H9 (cell line): ENCODE results near the gene FDPS. TPM values are rescaled to one million over a fixed set of nuclear protein-coding genes. Genes with fewer than 3 reads are reported as not detected.

ENCODE experiments used
- DNase-seq: peaks from one replicate; pipeline ENCODE4 v3.0.0-alpha.2; 2017
- H2AFZ ChIP-seq: one replicate; pipeline ENCODE4 v1.6.1; 2013; ENCODE audit warnings: mild to moderate bottlenecking, low read length, control low read depth, moderate library complexity
- H2AK5ac ChIP-seq: 2 replicates; pipeline ENCODE4 v1.6.1; 2013; ENCODE audit warnings: low read length, control low read depth, mixed read lengths; ENCODE audit not compliant: insufficient read length
- H2BK120ac ChIP-seq: one replicate; pipeline ENCODE4 v1.6.1; 2013; ENCODE audit warnings: low read depth, mild to moderate bottlenecking, low read length, control low read depth, inconsistent platforms; ENCODE audit not compliant: poor library complexity, severe bottlenecking
- H2BK12ac ChIP-seq: 2 replicates; pipeline ENCODE4 v1.6.1; 2013; ENCODE audit warnings: low read length, control low read depth, mixed read lengths, low read depth; ENCODE audit not compliant: insufficient read length
- H2BK15ac ChIP-seq: 2 replicates; pipeline ENCODE4 v1.6.1; 2013; ENCODE audit warnings: low read depth, low read length, control low read depth
- H2BK20ac ChIP-seq: one replicate; pipeline ENCODE4 v1.6.1; 2013; ENCODE audit warnings: low read depth, mild to moderate bottlenecking, low read length, control low read depth, inconsistent platforms; ENCODE audit not compliant: poor library complexity, severe bottlenecking
- H2BK5ac ChIP-seq: 2 replicates; pipeline ENCODE4 v1.6.1; 2013; ENCODE audit warnings: low read length, control low read depth, mixed read lengths; ENCODE audit not compliant: insufficient read length
- H3K14ac ChIP-seq: 2 replicates; pipeline ENCODE4 v1.6.1; 2013; ENCODE audit warnings: low read length, control low read depth; ENCODE audit not compliant: insufficient read depth
- H3K18ac ChIP-seq: 2 replicates; pipeline ENCODE4 v1.6.1; 2013; ENCODE audit warnings: low read depth, mild to moderate bottlenecking, mixed read lengths, low read length, control low read depth; ENCODE audit not compliant: insufficient read length
- H3K23ac ChIP-seq: 2 replicates; pipeline ENCODE4 v1.6.1; 2013; ENCODE audit warnings: low read length, control low read depth, mixed read lengths, low read depth; ENCODE audit not compliant: insufficient read length
- H3K23me2 ChIP-seq: 2 replicates; pipeline ENCODE4 v1.6.1; 2013; ENCODE audit warnings: low read depth, mild to moderate bottlenecking, mixed read lengths, low read length, control low read depth; ENCODE audit not compliant: insufficient read length, poor library complexity, severe bottlenecking
- H3K27ac ChIP-seq: 2 replicates; pipeline ENCODE4 v1.5.1; 2013; ENCODE audit warnings: low read length, control low read depth, mixed read lengths, low read depth; ENCODE audit not compliant: insufficient read length
- H3K27me3 ChIP-seq: 2 replicates; pipeline ENCODE4 v1.6.1; 2013; ENCODE audit warnings: low read length, control low read depth, inconsistent platforms; ENCODE audit not compliant: insufficient read depth
- H3K4ac ChIP-seq: 2 replicates; pipeline ENCODE4 v1.6.1; 2013; ENCODE audit warnings: low read depth, mild to moderate bottlenecking, control low read depth, inconsistent platforms, low read length, moderate library complexity
- H3K4me1 ChIP-seq: 2 replicates; pipeline ENCODE4 v1.6.1; 2013; ENCODE audit warnings: low read length, control low read depth, inconsistent platforms; ENCODE audit not compliant: insufficient read depth
- H3K4me2 ChIP-seq: 2 replicates; pipeline ENCODE4 v1.6.1; 2013; ENCODE audit warnings: low read length, control low read depth, mixed read lengths; ENCODE audit not compliant: insufficient read length, insufficient read depth
- H3K56ac ChIP-seq: 2 replicates; pipeline ENCODE4 v1.6.1; 2013; ENCODE audit warnings: low read depth, mild to moderate bottlenecking, mixed read lengths, low read length, control low read depth; ENCODE audit not compliant: insufficient read length
- H3K79me1 ChIP-seq: 2 replicates; pipeline ENCODE4 v1.6.1; 2013; ENCODE audit warnings: low read depth, mild to moderate bottlenecking, moderate library complexity, low read length, control low read depth, inconsistent platforms; ENCODE audit not compliant: insufficient read depth, poor library complexity, severe bottlenecking
- H3K79me2 ChIP-seq: 2 replicates; pipeline ENCODE4 v1.6.1; 2013; ENCODE audit warnings: low read length, control low read depth, inconsistent platforms; ENCODE audit not compliant: insufficient read depth
- H3K9ac ChIP-seq: 2 replicates; pipeline ENCODE4 v1.6.1; 2013; ENCODE audit warnings: low read length, control low read depth, mixed read lengths; ENCODE audit not compliant: insufficient read length; ENCODE audit errors: extremely low read depth
- H3K9me3 ChIP-seq: one replicate; pipeline ENCODE4 v1.6.1; 2013; ENCODE audit warnings: low read depth, low read length, inconsistent platforms; ENCODE audit not compliant: control insufficient read depth
- H3T11ph ChIP-seq: one replicate; pipeline ENCODE4 v1.6.1; 2013; ENCODE audit warnings: mild to moderate bottlenecking, low read length, control low read depth, inconsistent platforms
- H4K20me1 ChIP-seq: one replicate; pipeline ENCODE4 v1.6.1; 2013; ENCODE audit not compliant: control insufficient read depth, insufficient read length, insufficient read depth
- H4K5ac ChIP-seq: 2 replicates; pipeline ENCODE4 v1.6.1; 2013; ENCODE audit warnings: low read depth, mild to moderate bottlenecking, mixed read lengths, low read length, control low read depth; ENCODE audit not compliant: insufficient read length
- H4K8ac ChIP-seq: replicated peaks from 2 replicates; pipeline ENCODE4 v1.6.1; 2013; ENCODE audit warnings: low read length, control low read depth, mixed read lengths, low read depth; ENCODE audit not compliant: insufficient read length
- H4K91ac ChIP-seq: 2 replicates; pipeline ENCODE4 v1.6.1; 2013; ENCODE audit warnings: low read depth, mild to moderate bottlenecking, moderate library complexity, mixed read lengths, low read length, control low read depth; ENCODE audit not compliant: insufficient read length
- H3K27ac Mint-ChIP-seq, 3 experiments: 2 replicates in 2 of 3; 3 replicates in 1 of 3; pipeline ENCODE4 v1.8.0; 2020 to 2021; ENCODE audit warnings: mixed read lengths in 3 of 3, mild to moderate bottlenecking in 1 of 3, moderate library complexity in 1 of 3
- H3K27me3 Mint-ChIP-seq: 2 replicates; pipeline ENCODE4 v1.8.0; 2021; ENCODE audit warnings: low read depth, mild to moderate bottlenecking, moderate library complexity, mixed read lengths
- H3K36me3 Mint-ChIP-seq, 3 experiments: 2 replicates in 2 of 3; 3 replicates in 1 of 3; pipeline ENCODE4 v1.8.0; 2020 to 2021; ENCODE audit warnings: low read depth in 3 of 3, mixed read lengths in 3 of 3; ENCODE audit not compliant: insufficient read depth in 1 of 3
- H3K4me1 Mint-ChIP-seq, 2 experiments: 2 replicates each; pipeline ENCODE4 v1.8.0; 2020; ENCODE audit warnings: mixed read lengths in 2 of 2
- H3K4me3 Mint-ChIP-seq, 2 experiments: 2 replicates in 1 of 2; 3 replicates in 1 of 2; pipeline ENCODE4 v1.8.0; 2020 to 2021; ENCODE audit warnings: mild to moderate bottlenecking in 2 of 2, mixed read lengths in 2 of 2, moderate library complexity in 1 of 2
- H3K9me3 Mint-ChIP-seq, 2 experiments: 2 replicates in 1 of 2; 3 replicates in 1 of 2; pipeline ENCODE4 v1.8.0; 2020; ENCODE audit warnings: mild to moderate bottlenecking in 2 of 2, mixed read lengths in 2 of 2, moderate library complexity in 1 of 2
- CTCF ChIP-seq: fragments of 200-600 bp; sonication (generic); conservative IDR thresholded peaks from 3 replicates; pipeline ENCODE4 v1.8.0; 2021; ENCODE audit warnings: antibody characterized with exemption, mild to moderate bottlenecking
- WGBS: extraction: QIAGEN DNeasy Blood & Tissue Kit; methylation state at CpG from one replicate; pipeline ENCODE4 v1.1.7; 2013; ENCODE audit warnings: missing lambda C conversion rate, low lambda C conversion rate, mixed read lengths; ENCODE audit not compliant: insufficient read length; ENCODE audit errors: extremely low coverage; 5-methylcytosine and 5-hydroxymethylcytosine counted together
- total RNA-seq: library from RNA; stranded (reverse); gene quantifications from 2 replicates; pipeline ENCODE4 v1.2.1, GENCODE V29; 2021

The FDPS gene
- total RNA-seq, 1 experiment from 2014 or later: 273 TPM

- no peaks in the 10 kb centered on the region for H3K27me3 ChIP-seq
- H3K27ac ChIP-seq: no peak overlapping the region
- H3K4me3 Mint-ChIP-seq: peak overlapping the region; percentile 67 to 83; a peak in 4 of 5 replicates
- H4K20me1 ChIP-seq: no peaks in the 10 kb centered on the region
- no peak for DNase-seq
- H2BK20ac ChIP-seq: no peak overlapping the region
- H4K91ac ChIP-seq: no peak overlapping the region
- no peak overlapping the region for H3T11ph ChIP-seq
- H3K56ac ChIP-seq: no peak overlapping the region
- H3K4ac ChIP-seq: no peak overlapping the region
- H3K79me1 ChIP-seq: no peaks in the 10 kb centered on the region
- H3K14ac ChIP-seq: no peak overlapping the region
- peak overlapping the region in 2 of 3 experiments; percentile 48 to 78; a peak in 5 of 7 replicates for H3K27ac Mint-ChIP-seq
- no peak overlapping the region for H2BK120ac ChIP-seq
- no peak overlapping the region for H3K9ac ChIP-seq
- H2BK5ac ChIP-seq: no peak overlapping the region
- no peak for TF ChIP-seq CTCF
- H3K36me3 Mint-ChIP-seq: peaks cover 1 to 10% (median 4%) of the 10 kb centered on the region in 3 experiments; a peak in 5 of 7 replicates
- H3K23ac ChIP-seq: no peak overlapping the region
- H2BK15ac ChIP-seq: no peak overlapping the region
- 0 out of 5 replicates have a peak, but pooled peaks cover 0 to 2% of the 10 kb centered on the region in 2 experiments for H3K9me3 Mint-ChIP-seq
- H3K23me2 ChIP-seq: peaks cover 13% of the 10 kb centered on the region
- no peak overlapping the region for H2AK5ac ChIP-seq
- H3K4me1 Mint-ChIP-seq: peaks cover 25 to 28% of the 10 kb centered on the region in 2 experiments
- H3K4me1 ChIP-seq: peaks cover 6% of the 10 kb centered on the region; the same call in 1 of the 2 replicates
- H3K18ac ChIP-seq: no peak overlapping the region
- H3K27me3 Mint-ChIP-seq: peaks cover 4% of the 10 kb centered on the region; the same call in 1 of the 2 replicates
- no peaks in the 10 kb centered on the region for H3K79me2 ChIP-seq
- H2BK12ac ChIP-seq: no peak overlapping the region
- no peak overlapping the region for H2AFZ ChIP-seq
- no peaks in the 10 kb centered on the region for H3K9me3 ChIP-seq
- peak overlapping the region; percentile 26 for H3K4me2 ChIP-seq
- WGBS: no CpG with 5 or more reads among the region's 10 CpGs
- no peak overlapping the region for H4K8ac ChIP-seq
- no peak overlapping the region for H4K5ac ChIP-seq
Measured at GRCh38 chr1:155278689-155279160, 29.9 kb upstream of the FDPS start.
